ENCODE data around the gene AP1G1.
"Not testable (repeated sequence)": the region's sequence is repeated elsewhere in the genome, so short reads cannot be mapped to it uniquely, and the experiment has no call there.

GRCh38 chr16:71810155-71810530, 1.5 kb upstream of the AP1G1 start:
- TF ChIP-seq POLR2A (IDR thresholded peaks at IDR 0.05; ENCODE audit: low read length); GATA1 (IDR thresholded peaks at IDR 0.05; ENCODE audit: low read depth, low read length): not testable (repeated sequence)

All from erythroblast (primary cell).